ENCODE data around the gene ZNF319. TPM values are rescaled to one million over a fixed set of nuclear protein-coding genes. Genes with fewer than 3 reads are reported as not detected.

ZNF319 gene
- total and polyA plus RNA-seq, 4 experiments from 2014 or later = 2.3 to 20.5 (median 18.1) TPM

- Histone ChIP-seq H3K4me1 (ENCODE audit: insufficient read depth, low read length) (no peaks in the 10 kb centered on the region), H3K9me3 (ENCODE audit: control insufficient read depth in 1 of 2, low read length in 2 of 2) (no peaks in the 10 kb centered on the region), H3K36me3 (ENCODE audit: insufficient read depth, low read length) (no peaks in the 10 kb centered on the region), H3K27me3 (ENCODE audit: insufficient read depth, low read length) (no peaks in the 10 kb centered on the region), H3K4me3 (ENCODE audit: low read length in 2 of 2) (no peak overlapping the region), H3K27ac (ENCODE audit: low read depth, low read length) (no peak overlapping the region)
- Mint-ChIP-seq H3K4me3 (no peak overlapping the region), H3K9me3 (no peaks in the 10 kb centered on the region), H3K27ac (no peak overlapping the region), H3K36me3 (no peaks in the 10 kb centered on the region), H3K27me3 (no peaks in the 10 kb centered on the region), H3K4me1 (no peaks in the 10 kb centered on the region)
- intact Hi-C loops (cut with micrococcal nuclease) = no loop called here
- DNase-seq = no peak
- CTCF ChIA-PET (ENCODE audit: partially characterized antibody) = no interaction called here
- POLR2A ChIA-PET (ENCODE audit: partially characterized antibody) = no interaction called here
These were observed 30.2 kb downstream of the ZNF319 start for GRCh38 chr16:57970319-57970718.

GRCh38 chr16:57969451-57970123, 30.9 kb downstream of the ZNF319 start:
- H3K27me3 Mint-ChIP-seq = no peaks in the 10 kb centered on the region
- DNase-seq = no peak
- no peaks in the 10 kb centered on the region for H3K36me3 Mint-ChIP-seq
- H3K4me1 Mint-ChIP-seq = no peaks in the 10 kb centered on the region
- Histone ChIP-seq H3K9me3 (ENCODE audit: control insufficient read depth in 1 of 2, low read length in 2 of 2) (no peaks in the 10 kb centered on the region), H3K27ac (ENCODE audit: low read depth, low read length) (no peak overlapping the region), H3K4me1 (ENCODE audit: insufficient read depth, low read length) (no peaks in the 10 kb centered on the region), H3K27me3 (ENCODE audit: insufficient read depth, low read length) (no peaks in the 10 kb centered on the region), H3K4me3 (ENCODE audit: low read length in 2 of 2) (no peak overlapping the region), H3K36me3 (ENCODE audit: insufficient read depth, low read length) (no peaks in the 10 kb centered on the region)
- ChIA-PET CTCF (ENCODE audit: partially characterized antibody) (no interaction called here), POLR2A (ENCODE audit: partially characterized antibody) (no interaction called here)
- intact Hi-C loops (cut with micrococcal nuclease) = no loop called here
- H3K4me3 Mint-ChIP-seq = no peak overlapping the region
- no peak overlapping the region for H3K27ac Mint-ChIP-seq
- H3K9me3 Mint-ChIP-seq = peaks cover 0 to 2% (median 0%) of the 10 kb centered on the region in 8 donors

GRCh38 chr16:57967916-57968315, 32.6 kb downstream of the ZNF319 start:
- Mint-ChIP-seq H3K4me3 (no peak overlapping the region), H3K27me3 (no peaks in the 10 kb centered on the region), H3K27ac (no peak overlapping the region), H3K36me3 (no peaks in the 10 kb centered on the region), H3K9me3 (peaks cover 0 to 2% (median 0%) of the 10 kb centered on the region in 8 donors), H3K4me1 (no peaks in the 10 kb centered on the region)
- Histone ChIP-seq H3K4me3 (ENCODE audit: low read length in 2 of 2) (no peak overlapping the region), H3K9me3 (ENCODE audit: control insufficient read depth in 1 of 2, low read length in 2 of 2) (no peaks in the 10 kb centered on the region), H3K27me3 (ENCODE audit: insufficient read depth, low read length) (no peaks in the 10 kb centered on the region), H3K36me3 (ENCODE audit: insufficient read depth, low read length) (no peaks in the 10 kb centered on the region), H3K27ac (ENCODE audit: low read depth, low read length) (no peak overlapping the region), H3K4me1 (ENCODE audit: insufficient read depth, low read length) (no peaks in the 10 kb centered on the region)
- intact Hi-C loops (cut with micrococcal nuclease) = no loop called here
- no peak for DNase-seq
- ChIA-PET POLR2A (ENCODE audit: partially characterized antibody) (no interaction called here), CTCF (ENCODE audit: partially characterized antibody) (interaction anchor here (0.7 kb wide), 1 partner anchor 17 kb away, joined by 3 read pairs; no protein-coding TSS in a partner anchor)

- H3K4me3 ChIP-seq (ENCODE audit: low read length in 2 of 2) = no peak overlapping the region
- no peaks in the 10 kb centered on the region for H3K36me3 ChIP-seq (ENCODE audit: insufficient read depth, low read length)
- Mint-ChIP-seq H3K4me3 (no peak overlapping the region), H3K36me3 (no peaks in the 10 kb centered on the region), H3K9me3 (peaks cover 0 to 2% (median 0%) of the 10 kb centered on the region in 8 donors), H3K27ac (peak overlapping the region in 1 of 7 donors; percentile 36), H3K27me3 (no peaks in the 10 kb centered on the region), H3K4me1 (no peaks in the 10 kb centered on the region)
- DNase-seq = no peak
- ChIA-PET POLR2A (ENCODE audit: partially characterized antibody) (no interaction called here), CTCF (ENCODE audit: partially characterized antibody) (interaction anchor here (1.3 to 1.5 kb wide), 2 partner anchors 12 to 388 kb away, joined by 3 read pairs; no protein-coding TSS in a partner anchor)
- intact Hi-C loops (cut with micrococcal nuclease) = no loop called here
- H3K9me3 ChIP-seq (ENCODE audit: control insufficient read depth in 1 of 2, low read length in 2 of 2) = no peaks in the 10 kb centered on the region
- H3K4me1 ChIP-seq (ENCODE audit: insufficient read depth, low read length) = no peaks in the 10 kb centered on the region
- no peaks in the 10 kb centered on the region for H3K27me3 ChIP-seq (ENCODE audit: insufficient read depth, low read length)
- H3K27ac ChIP-seq (ENCODE audit: low read depth, low read length) = no peak overlapping the region
These were observed 33.5 kb downstream of the ZNF319 start for GRCh38 chr16:57966986-57967385.

GRCh38 chr16:57966204-57966771, 34.2 kb downstream of the ZNF319 start:
- Histone ChIP-seq H3K27ac (ENCODE audit: low read depth, low read length) (no peak overlapping the region), H3K9me3 (ENCODE audit: control insufficient read depth in 1 of 2, low read length in 2 of 2) (no peaks in the 10 kb centered on the region), H3K4me1 (ENCODE audit: insufficient read depth, low read length) (no peaks in the 10 kb centered on the region), H3K36me3 (ENCODE audit: insufficient read depth, low read length) (no peaks in the 10 kb centered on the region), H3K4me3 (ENCODE audit: low read length in 2 of 2) (no peak overlapping the region), H3K27me3 (ENCODE audit: insufficient read depth, low read length) (no peaks in the 10 kb centered on the region)
- CTCF ChIA-PET (ENCODE audit: partially characterized antibody) = interaction anchor here (0.8 to 1.5 kb wide), 3 partner anchors 11 to 389 kb away, joined by 3 read pairs; no protein-coding TSS in a partner anchor
- Mint-ChIP-seq H3K36me3 (no peaks in the 10 kb centered on the region), H3K4me3 (peak overlapping the region in 1 of 8 donors; percentile 43), H3K27ac (peak overlapping the region in 1 of 7 donors; percentile 24), H3K4me1 (no peaks in the 10 kb centered on the region), H3K9me3 (peaks cover 0 to 2% (median 0%) of the 10 kb centered on the region in 8 donors), H3K27me3 (peaks cover 0 to 1% of the 10 kb centered on the region in 2 donors)
- POLR2A ChIA-PET (ENCODE audit: partially characterized antibody) = no interaction called here
- intact Hi-C loops (cut with micrococcal nuclease) = no loop called here
- DNase-seq = no peak

- no peaks in the 10 kb centered on the region for H3K4me1 Mint-ChIP-seq
- peaks cover 0 to 3% of the 10 kb centered on the region in 2 donors for H3K27me3 Mint-ChIP-seq
- H3K27ac Mint-ChIP-seq = no peak overlapping the region
- ChIA-PET POLR2A (ENCODE audit: partially characterized antibody) (no interaction called here), CTCF (ENCODE audit: partially characterized antibody) (no interaction called here)
- H3K9me3 Mint-ChIP-seq = peaks cover 0 to 2% (median 0%) of the 10 kb centered on the region in 8 donors
- Histone ChIP-seq H3K9me3 (ENCODE audit: control insufficient read depth in 1 of 2, low read length in 2 of 2) (no peaks in the 10 kb centered on the region), H3K36me3 (ENCODE audit: insufficient read depth, low read length) (no peaks in the 10 kb centered on the region), H3K27ac (ENCODE audit: low read depth, low read length) (no peak overlapping the region), H3K4me3 (ENCODE audit: low read length in 2 of 2) (no peak overlapping the region), H3K4me1 (ENCODE audit: insufficient read depth, low read length) (no peaks in the 10 kb centered on the region), H3K27me3 (ENCODE audit: insufficient read depth, low read length) (no peaks in the 10 kb centered on the region)
- no peak overlapping the region for H3K4me3 Mint-ChIP-seq
- H3K36me3 Mint-ChIP-seq = no peaks in the 10 kb centered on the region
- intact Hi-C loops (cut with micrococcal nuclease) = no loop called here
- no peak for DNase-seq
These were observed 36.2 kb downstream of the ZNF319 start for GRCh38 chr16:57964157-57964700.

- H3K9me3 Mint-ChIP-seq = peaks cover 0 to 2% (median 0%) of the 10 kb centered on the region in 8 donors
These were observed 37.7 kb downstream of the ZNF319 start for GRCh38 chr16:57962756-57963155.

More at GRCh38 chr16:57962756-57963155, 37.7 kb downstream of the ZNF319 start:
- no peaks in the 10 kb centered on the region for H3K4me1 Mint-ChIP-seq
- no peak for DNase-seq
- POLR2A ChIA-PET (ENCODE audit: partially characterized antibody) = interaction anchor here (0.7 kb wide), 1 partner anchor 38 kb away, joined by 3 read pairs; the partner anchor contains the start of gene USB1
- CTCF ChIA-PET (ENCODE audit: partially characterized antibody) = no interaction called here
- no peak overlapping the region for H3K4me3 ChIP-seq (ENCODE audit: low read length in 2 of 2)
- H3K4me1 ChIP-seq (ENCODE audit: insufficient read depth, low read length) = no peaks in the 10 kb centered on the region
- H3K4me3 Mint-ChIP-seq = no peak overlapping the region
- H3K27ac Mint-ChIP-seq = no peak overlapping the region
- no peaks in the 10 kb centered on the region for H3K27me3 ChIP-seq (ENCODE audit: insufficient read depth, low read length)
- no peaks in the 10 kb centered on the region for H3K9me3 ChIP-seq (ENCODE audit: control insufficient read depth in 1 of 2, low read length in 2 of 2)
- H3K27ac ChIP-seq (ENCODE audit: low read depth, low read length) = no peak overlapping the region
- no peaks in the 10 kb centered on the region for H3K36me3 ChIP-seq (ENCODE audit: insufficient read depth, low read length)
- peaks cover 0 to 3% of the 10 kb centered on the region in 2 donors for H3K27me3 Mint-ChIP-seq
- H3K36me3 Mint-ChIP-seq = no peaks in the 10 kb centered on the region
- intact Hi-C loops (cut with micrococcal nuclease) = no loop called here

All from CD4-positive, alpha-beta memory T cell (primary cell).